ENCODE results near the gene HYLS1.
A peak's percentile ranks its signal among the peaks of the same experiment; 100 is the strongest.

The HYLS1 gene

DNA sequence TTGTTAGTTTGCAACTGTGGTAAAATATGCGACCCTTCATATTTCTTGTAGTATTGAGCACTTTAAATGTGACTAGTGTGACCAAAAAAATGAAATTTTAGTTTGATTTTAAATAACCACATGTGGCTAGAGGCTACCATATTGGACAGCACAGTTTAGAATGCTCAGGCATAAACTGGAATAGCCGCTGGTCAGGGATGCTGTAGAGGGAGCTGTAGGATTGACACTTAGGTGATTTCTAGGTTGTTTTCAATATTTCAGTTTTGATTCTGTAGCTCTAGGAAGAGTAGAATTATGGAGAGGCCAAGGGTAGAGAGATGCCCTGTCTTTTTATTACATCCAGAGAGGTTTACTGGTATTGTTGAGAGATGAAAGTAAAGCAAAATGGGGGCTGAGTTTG lies 47.6 kb downstream of the HYLS1 start:
- no peak for DNase-seq

DNA sequence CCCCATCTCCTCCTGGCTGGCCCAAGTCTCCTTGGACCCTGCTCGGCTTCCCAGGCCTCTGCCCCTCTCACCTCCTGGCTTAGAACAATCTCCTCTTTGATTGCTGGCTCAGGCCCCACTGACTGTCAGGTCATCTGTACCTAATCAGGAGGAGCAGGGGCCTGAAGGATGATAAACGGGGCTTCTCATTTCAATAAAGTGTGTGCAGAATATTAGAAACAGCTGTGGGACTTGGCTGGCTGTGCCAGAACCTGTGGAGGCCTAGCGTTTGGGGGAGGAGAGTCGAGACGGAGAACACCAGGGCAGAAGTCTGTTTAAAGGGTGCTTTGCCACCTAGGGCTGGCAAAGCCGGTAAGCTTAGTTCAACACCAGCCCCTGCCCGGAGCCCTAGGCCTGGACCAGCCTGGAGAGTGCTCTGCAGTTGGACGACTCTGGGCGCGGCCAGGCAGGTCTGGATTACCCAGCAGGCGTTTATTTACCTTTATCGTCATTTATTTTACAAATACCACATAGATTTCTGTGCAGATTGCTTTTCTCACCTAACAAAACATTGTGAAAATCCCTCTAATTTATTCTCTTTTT lies 48.2 kb downstream of the HYLS1 start:
- DNase-seq: peak; percentile 14

DNA sequence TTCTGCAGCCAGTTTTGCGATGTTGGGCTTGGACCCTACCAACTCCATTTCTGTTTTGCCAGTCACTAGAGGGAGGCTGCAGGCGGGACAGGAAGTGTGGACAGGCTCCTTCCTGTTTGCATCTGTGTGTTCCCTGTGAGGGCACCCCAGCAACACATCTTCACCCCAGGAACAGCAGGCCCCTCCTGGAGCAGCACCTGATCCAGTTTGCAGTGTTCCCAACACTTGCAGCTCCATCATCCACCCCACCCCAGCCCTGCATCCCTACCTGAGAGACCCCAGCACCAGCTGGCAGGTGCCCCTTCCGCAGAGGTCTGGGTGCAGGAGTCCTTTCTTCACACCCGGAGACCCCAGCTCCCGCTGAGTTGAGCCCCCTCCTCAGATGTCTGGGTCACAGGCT lies 51.0 kb downstream of the HYLS1 start:
- peak; percentile 19 for DNase-seq

DNA sequence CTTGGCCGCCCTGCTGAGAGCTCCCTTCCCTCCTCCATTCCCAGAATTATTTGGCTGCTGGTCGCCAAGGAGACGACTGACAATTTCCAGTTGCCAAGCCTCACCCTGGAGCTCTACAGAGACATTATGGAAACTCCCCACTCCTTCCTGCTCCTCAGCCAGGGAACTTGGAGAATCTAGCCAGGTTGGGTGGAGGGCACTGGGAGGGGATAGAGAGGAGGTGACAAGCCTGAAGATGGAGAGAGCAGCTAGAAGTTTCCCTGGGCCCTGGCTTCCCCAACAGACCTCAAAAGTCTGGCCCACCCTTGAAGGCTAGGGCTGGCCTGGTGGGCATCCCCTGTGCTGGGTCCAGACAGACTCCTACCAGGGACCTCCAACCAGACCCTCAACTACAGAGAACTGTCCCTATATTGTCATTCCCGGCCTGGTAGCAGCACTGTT lies 51.6 kb downstream of the HYLS1 start:
- DNase-seq: peak; percentile 8

DNA sequence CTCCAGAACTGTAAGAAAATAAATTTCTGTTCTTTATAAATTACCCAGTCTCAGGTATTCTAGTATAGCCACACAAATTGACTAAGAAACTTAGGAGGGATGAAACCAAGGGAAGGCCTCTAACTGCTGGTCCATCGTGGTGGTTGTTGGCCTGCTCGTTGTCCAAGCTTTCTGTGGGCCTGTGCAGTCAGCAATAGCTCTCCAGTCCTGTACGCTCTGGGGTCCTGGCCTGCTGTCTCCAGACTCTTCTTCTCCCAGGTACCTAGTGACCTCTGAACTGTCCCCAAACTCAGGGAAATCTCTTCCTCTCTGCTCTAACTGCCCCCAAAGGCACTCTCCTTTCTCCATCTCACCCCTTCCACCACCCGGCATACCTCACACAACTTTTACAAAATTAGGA lies 52.7 kb downstream of the HYLS1 start:
- DNase-seq: no peak

DNA sequence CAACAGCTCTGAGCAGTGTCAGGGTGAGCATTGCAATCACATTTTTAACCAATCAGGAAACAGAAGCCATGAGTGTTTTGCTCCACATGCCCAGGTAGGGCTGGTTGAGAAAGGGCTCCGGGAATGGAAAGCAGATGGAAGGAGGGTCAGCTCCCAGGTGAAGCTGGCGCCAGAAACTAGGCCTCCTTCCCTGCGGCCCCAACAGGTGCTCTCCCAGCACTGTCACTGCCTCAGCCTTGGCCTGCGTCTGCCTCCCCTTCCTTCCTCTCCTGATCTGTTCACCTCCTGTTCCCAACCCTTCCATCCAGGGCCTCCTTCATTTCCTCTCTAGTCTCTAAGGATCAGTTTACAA lies 53.8 kb downstream of the HYLS1 start:
- DNase-seq: no peak

DNA sequence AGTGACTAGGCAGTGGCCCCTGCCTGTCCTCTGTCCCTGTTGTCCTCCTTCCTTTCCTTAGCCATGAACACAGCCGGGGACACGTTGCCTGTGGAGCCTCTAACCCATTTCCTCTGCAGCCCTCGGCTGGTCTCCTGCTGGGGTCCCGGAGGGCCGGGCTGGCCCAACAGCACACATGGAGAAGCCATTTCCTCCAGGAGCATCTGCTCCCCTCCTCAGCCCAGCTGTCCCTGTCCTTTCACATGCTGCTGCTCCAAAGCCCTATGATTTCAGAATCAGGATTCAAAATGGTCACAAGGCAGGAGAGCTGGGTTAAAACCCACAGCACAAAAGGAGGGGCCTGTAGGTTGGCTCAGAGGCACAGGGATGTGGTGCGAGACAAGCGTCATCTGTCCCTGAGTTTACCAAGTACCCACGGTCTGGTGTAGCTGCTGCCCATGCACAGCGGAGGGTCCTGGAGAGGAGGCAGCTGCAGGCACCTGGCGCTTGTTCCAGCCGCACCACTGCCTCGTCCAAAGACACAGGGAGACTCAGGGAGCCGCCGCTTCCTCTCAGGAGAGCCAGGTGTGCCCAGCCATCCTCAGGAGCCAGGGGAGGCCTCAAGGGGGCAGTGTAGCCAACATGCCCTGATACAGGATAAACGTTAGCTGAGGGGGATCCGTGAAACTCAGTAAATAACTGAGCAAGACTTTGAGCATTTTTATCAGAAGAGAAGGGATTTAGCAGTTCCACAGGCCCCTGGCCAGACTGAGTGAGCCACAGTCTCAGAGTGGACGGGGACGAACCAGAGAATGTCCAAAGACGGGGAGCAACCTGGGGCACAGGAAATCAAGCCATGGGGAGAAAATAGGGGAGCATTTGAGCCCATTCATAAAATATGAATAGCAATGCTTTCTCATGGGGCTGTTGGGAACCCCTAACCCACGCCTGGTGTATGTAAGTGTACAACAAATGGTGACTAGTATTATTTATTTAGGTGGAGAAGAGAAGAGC lies 54.4 kb downstream of the HYLS1 start:
- peak; percentile 75 for DNase-seq

DNA sequence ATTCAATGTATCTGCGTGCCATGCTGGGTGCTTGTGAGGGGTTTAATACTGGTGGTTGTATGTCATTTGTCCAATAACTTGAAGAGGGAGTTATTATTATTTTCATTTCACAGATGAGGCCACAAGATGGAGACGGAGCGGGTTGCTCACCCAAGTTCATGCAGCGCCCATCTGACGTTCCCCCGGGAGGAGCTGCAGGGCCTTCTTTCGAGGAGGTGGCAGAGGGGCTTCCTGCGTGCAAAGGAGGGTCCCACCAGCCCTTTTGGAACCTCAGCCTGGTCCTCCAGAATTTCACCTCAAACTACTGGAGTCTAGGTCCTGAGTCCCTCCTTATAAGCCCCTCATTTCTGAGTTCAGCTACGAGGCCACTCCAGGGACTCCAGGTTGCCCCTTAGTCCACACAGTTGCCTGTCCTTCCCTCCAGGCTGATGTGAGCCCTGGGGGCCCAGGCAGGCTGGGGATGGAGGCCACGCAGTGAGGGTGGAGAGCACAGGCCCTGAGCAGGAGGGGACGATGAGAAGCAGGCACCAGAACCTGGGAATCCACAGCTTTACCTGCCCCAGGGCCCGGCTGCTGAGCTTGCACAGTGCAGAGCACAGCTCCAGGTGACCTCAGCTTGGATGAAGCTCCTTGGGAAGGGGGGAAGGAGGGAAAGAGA lies 55.4 kb downstream of the HYLS1 start:
- DNase-seq: peak; percentile 18

DNA sequence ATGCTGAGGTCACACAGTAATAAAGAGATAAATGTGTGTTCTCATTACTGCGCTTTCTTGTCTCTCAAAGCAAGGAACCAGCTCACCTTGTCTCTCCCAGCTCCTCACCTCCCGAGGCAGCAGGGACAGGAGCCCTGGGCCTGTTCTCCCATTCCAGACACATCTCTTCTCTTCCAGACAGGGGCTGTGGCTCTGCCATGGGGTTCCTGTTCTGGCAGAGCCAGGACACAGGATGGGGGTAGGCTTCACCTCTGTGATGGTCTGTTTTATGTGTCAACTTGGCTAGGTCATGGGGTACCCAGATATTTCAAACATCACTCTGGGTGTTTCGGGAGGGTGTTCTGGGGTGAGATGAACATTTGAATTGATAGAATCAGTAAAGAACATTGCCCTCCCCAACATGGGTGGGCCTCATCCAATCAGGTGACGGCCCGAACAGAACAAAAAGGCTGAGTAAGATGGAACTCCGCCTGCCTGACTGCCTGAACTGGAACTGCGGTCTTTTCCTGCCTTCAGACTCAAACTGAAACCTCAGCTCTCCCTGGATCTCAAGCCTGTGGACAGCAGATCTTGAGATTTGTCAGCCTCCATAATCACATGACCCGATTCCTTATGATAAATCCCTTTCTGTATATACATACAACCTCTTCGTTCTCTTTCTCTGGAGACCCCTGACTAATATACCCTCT lies 56.3 kb downstream of the HYLS1 start:
- DNase-seq: peak; percentile 10

DNA sequence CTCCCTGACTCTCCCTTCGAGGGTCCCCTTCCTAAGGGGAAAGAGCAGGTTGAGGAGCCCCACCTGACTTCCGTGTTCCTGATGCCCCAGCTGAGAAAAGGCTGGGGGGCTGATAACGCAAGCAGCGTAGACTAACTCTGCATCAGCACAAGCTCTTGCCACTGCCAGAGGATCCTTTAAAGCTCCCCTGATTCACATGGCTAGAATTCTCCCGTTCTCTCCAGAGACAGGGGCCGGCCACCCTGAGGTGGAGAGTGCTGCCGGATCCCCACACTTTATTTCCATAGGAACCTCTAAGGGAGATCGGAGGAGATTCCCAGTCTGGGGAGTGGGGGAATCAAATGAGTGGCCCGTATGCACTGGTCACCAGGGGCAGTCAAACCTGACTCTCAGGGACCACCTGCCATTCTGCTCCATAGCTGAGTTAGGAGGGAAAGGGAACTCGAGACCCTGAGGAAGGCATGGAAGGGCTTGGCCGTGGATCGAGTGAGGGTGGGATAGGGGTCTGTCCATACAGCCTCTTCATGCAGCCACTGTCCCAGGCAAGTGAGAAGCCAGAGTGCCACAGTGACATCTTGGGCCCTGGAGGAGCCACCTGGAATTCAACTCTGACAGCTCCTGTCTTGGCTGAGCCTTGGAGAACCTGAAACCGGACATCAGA lies 57.0 kb downstream of the HYLS1 start:
- DNase-seq: peak; percentile 6

DNA sequence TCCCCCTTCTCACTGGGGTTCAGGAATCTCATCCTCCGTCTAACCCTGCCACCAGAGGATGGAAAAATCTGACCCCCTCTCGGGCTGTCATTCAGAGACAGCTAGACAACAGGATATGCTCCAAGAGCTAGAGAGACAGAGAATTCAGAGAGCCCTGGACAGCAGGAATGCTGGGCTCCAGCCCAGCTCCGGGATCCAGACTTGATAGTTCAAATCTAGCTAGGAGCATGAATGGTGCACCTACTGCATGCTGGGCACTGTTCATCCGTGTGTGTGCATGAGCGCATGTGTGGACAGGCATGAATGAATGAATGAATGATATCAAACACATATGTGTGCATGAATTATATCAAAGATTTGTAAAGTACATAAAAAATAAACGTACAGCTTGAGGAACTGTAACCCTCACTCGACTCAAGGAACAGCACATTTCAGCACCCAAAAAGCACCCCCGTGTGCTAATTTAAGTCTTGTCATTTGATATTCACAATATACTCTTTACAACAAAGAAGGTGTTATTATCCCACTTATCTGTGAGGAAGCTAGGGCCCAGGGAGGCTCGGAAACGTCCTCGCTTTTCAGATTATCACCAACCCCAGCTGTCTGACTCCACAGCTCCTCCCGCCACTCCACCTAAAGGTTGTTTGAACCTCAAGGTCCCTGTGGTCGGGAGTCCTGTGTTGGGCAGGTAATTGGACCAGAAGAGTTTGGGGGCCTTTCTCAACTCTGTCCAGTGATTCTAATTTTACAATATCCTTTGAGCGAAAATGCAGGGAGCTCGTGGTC lies 57.7 kb downstream of the HYLS1 start:
- peak; percentile 14 for DNase-seq

DNA sequence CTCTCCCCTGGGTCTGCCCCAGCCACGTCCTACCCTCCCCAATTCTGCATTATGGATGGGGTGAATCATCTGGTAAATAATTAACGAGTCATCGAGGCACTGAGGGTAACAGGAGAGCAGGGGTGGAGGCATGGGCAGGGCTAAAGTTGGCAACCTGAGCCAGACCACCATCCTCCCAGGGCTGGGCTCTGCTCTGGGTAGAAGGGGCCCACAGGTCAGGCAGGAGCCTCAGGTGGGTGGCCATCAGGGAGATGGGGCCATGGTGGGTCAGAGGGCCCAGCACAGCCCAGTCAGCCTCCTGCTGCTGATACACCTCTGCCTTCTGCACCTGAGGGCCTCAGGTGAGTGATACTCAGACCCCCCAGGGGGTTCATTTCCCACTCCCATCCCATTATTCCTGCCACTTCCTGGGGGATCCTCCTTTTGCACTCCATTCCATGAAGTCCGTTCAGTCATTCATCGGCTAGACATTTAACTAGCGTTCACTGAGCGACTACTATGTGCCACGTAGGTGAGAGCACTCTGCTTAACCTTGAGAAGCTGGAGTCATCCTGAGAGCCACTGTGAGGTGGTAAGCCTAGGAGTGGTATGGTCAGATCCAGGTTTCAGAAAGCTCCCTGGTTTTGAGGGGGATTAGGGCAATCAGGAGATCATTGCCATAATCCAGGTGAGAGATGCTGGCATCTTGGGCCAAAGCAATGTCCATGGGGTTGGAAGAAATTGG lies 58.5 kb downstream of the HYLS1 start, which contains the start of gene VSIG10L2:
TSS of gene VSIG10L2 (plus strand) at position 248 of the 724 bp plus-strand sequence. CDS start at position 260, 12 bp downstream.
- DNase-seq: peak; percentile 11

DNA sequence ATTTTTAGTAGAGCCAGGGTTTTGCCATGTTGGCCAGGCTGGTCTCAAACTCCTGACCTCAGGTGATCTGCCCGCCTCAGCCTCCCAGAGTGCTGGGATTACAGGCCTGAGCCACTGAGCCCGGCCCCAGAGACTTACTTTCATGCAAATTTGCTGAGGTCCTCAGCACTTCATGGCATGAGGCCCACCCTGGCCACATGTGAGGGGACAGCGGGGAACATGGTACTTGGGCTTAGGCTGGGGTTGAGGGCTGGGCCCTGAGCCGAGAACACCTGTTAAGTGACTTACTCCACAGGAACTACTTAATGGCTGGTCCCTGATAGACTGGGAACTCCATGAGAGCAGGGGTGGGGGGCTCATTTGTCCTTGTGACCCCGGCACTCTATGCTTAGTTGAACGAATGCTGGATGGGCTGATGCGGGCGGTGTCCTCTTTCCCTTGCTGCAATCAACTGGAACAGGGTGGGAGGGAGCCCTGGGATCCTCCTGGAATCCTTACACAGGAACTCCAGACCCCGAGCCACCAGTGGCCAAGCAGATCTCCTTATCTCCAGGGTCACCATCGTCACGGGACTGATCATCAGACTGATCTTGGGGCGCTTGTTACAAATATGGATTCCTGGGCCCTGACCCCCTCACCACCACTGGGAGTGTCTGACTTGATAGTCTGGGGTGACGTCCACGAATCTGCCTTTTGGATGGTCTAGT lies 59.4 kb downstream of the HYLS1 start:
- no peak for DNase-seq

DNA sequence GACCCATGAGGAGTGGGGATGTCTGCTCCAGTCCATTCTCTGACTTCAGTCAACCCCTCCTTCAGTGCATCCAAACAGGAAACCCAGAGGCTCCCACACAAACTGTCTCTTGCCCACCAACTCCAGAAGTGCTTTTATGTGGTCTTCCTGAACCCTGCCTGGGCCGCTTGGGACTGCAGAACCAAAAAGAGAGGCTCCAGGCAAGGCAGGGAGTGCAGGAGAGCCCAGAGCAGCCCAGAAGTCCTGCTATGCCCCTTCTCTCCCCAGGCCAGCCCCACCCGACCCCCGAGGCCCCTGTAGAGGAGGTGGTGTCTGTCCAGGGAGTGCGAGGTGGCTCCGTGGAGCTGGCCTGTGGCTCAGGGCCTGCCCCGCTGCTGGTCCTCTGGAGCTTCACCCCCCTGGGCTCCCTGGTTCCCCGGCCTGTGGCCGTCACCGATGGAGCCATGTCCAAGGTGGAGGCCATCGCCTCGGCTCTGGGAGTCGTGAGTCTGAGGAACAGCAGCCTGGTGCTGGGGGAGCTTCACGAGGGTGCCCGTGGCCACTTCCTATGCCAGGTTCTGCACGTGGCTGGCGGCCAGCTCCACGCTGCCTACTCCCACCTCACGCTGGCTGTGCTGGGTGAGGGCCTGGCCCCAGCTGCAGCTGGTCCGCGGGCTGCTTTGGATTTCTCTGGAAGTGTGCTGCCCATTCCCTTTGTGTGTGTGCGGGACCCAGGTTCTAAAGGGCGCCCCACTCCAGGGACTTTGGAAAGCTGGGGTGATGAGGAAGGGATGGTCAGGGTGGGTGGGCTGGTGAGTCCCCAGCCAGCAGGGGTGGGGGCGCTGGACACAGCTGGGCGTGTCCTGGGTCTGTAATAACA lies 60.2 kb downstream of the HYLS1 start:
- DNase-seq: no peak

DNA sequence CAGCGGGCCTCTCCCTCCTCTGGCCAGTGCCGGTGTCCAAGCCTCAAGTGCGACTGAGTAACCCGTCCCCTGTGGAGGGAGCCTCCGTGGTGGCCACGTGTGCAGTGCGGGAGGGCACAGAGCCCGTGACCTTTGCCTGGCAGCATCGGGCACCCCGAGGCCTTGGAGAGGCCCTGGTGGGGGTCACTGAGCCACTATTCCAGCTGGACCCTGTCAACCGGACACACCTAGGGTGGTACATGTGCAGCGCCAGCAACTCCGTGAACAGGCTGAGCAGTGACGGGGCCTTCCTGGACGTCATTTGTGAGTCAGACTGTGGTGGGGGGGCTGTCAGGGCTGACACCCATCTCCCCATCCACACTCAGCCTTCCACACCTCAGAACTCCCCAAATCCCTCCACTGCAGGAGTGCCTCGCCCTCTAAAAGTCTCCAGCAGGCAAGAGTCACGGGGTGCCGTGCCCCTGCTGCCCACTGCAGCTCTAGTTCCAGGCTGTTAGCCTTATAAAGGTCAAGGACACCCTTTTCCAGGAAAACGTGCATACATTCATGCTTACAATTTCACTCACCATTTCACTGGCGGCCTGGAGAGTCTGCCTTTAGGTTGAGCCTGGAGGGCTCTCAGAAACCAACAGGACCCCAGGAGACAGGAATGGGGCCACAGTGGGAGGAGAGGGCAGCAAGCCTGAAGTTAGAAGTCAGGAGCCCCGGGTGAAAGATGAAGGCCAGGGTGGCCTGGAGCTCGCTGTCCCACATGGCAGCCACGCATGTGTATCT lies 61.0 kb downstream of the HYLS1 start:
- DNase-seq: no peak

DNA sequence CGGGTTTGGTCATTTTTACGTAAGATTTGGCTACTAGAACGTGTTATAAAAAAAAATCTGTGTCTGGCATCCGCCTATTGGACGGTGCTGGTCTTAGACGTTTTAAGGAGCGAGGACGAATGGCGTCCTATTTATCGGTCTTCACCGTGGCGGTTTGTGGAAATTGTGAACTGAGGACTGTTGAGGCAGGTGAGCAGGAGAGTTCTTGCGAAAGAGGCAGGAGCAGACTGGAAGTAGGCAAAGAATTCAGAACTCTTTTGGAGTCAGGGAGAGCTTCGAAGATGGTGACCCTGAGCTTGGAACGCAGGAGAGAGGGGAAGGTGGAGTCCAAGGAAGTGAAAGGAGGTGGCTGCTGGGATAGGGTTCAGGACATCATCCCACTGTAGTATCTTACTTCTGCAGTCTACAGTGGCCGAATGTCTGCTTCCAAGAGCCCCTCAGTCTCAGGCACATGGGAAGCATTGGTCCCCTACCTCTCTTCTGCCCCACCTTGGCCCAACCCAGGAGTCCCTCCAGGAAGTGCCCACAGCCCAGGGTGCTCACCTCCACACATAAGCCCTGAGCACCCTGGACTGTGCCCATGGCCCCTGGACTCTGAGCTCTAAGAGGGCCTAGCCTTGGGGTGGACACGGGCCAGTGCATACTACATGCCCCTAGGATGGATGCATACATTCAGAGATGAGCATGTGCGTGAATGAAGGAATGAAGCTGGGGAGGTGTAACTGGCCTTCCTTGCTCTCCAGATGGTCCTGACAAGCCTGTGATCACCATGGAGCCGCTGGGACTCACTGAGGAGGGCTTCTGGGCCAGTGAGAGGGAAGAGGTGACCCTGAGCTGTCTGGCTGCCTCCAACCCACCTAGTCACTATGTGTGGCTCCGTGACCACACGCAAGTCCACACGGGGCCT lies 62.1 kb downstream of the HYLS1 start:
- DNase-seq: no peak

DNA sequence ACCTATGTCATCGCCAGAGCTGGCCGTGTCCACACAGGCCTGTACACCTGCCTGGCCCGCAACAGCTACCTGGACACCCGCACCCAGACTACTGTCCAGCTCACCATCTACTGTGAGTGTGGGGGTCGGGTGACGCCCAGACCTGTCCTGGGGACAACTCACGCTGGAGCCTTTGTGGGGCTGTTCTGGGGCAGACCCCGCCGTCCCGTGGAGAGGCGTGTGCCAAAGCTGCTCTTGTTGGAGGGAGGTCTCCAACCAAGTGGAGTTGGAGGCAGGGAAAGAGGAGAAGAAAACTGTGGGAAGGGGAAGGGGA lies 62.7 kb downstream of the HYLS1 start:
- no peak for DNase-seq

All from stimulated activated CD8-positive, alpha-beta memory T cell treated with anti-CD3 and anti-CD28 coated beads, Interleukin-4, amount 100 ng/mL, for 48 hours (primary cell).